GM10248 (cell line): ENCODE results near the gene RAP1GAP2.

ENCODE experiments used
- CTCF ChIA-PET: fragments of 300-600 bp; sonication (Branson Sonifier 250); formaldehyde crosslinking; extraction: SDS; loops from one replicate; lab custom pipeline; 2021; ENCODE audit warnings: antibody characterized with exemption; lab: Yijun Ruan, JAX
- POLR2A ChIA-PET: fragments of 350-650 bp; sonication (Branson Sonifier 250); formaldehyde crosslinking; extraction: SDS; loops from one replicate; lab custom pipeline; 2020; ENCODE audit warnings: antibody characterized with exemption; lab: Yijun Ruan, JAX
- DNase-seq: peaks from one replicate; pipeline ENCODE4 v3.0.0; 2012; ENCODE audit errors: extremely low spot score
- CTCF ChIP-seq: IDR thresholded peaks from 2 replicates; pipeline ENCODE4 v1.5.1; 2012; ENCODE audit warnings: mild to moderate bottlenecking, low read depth; ENCODE audit errors: extremely low read depth, missing control alignments, control extremely low read depth

RAP1GAP2 gene

DNA sequence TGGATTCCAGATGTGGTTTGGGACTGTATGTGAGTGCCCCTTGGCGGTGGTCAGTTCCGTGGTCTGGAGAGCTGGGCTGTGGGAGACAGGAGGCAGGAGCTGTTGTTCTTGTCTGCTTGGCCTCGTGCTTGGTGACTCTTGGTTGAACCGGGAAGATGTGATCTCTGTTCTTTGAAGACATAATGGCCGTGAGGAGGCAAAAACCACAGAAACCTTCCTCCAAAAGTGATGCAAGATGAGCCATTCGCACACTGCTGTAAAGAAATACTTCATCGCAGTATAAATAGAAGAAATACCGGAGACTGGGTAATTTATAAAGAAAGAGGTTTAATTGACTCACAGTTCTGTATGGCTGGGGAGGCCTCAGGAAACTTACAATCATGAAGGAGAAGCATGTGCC, 128.8 kb downstream of the RAP1GAP2 start:
- ChIA-PET CTCF (interaction anchor here (1.2 kb wide), 1 partner anchor 543 kb away, joined by 3 read pairs; no protein-coding TSS in a partner anchor), POLR2A (no interaction called here)
- no peak for TF ChIP-seq CTCF
- DNase-seq = no peak

DNA sequence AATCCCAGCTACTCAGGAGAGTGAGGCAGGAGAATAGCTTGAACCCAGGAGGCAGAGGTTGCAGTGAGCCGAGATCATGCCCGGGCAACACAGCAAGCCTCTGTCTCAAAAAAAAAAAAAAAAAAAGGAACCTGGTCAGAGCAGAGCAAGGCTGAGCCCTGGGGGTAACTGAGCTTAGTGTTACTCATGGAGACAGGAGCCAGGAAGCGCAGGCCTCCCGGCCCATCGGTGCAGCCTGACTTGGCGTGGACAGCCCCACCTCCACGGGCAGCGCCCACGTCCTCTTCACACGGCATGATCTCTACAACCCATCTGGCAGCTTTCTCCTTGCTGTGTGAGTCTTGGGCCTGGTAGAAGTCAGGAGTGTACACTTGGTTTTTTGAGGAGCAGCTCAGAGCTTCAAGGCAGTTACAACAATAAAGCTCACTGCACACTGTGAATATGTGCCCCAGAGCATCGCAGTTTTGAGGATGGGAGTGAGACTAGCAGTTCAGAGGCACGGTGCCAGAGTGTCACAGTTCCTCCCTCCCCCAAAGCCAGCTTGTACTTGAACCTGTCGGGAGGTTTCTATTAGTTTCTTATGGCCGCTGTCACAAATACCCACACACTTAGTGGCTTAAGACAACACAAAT, 129.9 kb downstream of the RAP1GAP2 start:
- ChIA-PET CTCF (interaction anchor here (1.2 kb wide), 1 partner anchor 544 kb away, joined by 3 read pairs; no protein-coding TSS in a partner anchor), POLR2A (interaction anchor here (0.7 kb wide), 1 partner anchor 100 kb away, joined by 5 read pairs; no protein-coding TSS in a partner anchor)
- DNase-seq = no peak
- TF ChIP-seq CTCF = no peak

GRCh38 chr17:2928294-2928890, 132.2 kb downstream of the RAP1GAP2 start:
- no peak for DNase-seq
- no peak for TF ChIP-seq CTCF
- CTCF ChIA-PET = interaction anchor here (0.9 kb wide), 1 partner anchor 10 kb away, joined by 3 read pairs; no protein-coding TSS in a partner anchor
- POLR2A ChIA-PET = no interaction called here

DNA sequence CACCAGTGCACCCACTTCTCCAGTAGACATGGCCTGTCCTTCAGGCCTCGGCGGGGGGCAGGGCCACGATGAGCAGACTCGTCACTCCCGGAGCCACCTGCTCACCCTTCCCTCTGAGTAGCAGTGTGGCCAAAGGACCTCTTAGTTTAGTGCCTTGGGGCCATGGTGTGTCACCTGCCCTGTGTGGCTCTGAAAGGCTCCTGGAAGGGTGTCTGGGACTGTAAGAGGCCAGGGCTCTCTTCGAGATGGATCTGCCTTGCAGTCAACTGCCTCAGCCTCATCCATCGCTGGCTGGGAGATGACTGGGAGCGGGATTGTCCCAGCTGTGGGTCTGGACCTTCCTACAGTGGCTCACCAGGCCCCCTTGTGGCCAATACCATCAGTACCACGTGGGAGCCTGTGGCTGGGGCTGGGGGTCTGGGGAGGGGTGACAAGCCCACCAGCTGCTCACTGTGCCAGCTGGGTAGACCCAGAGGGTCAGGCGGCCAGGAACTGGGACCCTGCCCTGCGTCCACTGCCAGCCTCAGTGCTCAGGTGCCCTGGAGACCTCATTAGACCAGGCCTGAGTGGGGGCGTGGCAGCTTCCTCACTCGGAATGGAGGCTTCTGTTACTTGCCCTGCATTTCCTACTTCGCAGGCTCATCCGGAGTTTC, 133.8 kb downstream of the RAP1GAP2 start:
- TF ChIP-seq CTCF = peak; percentile 55
- DNase-seq = peak; percentile 67
- POLR2A ChIA-PET = no interaction called here
- CTCF ChIA-PET = interaction anchor here (1.0 to 1.4 kb wide), 2 partner anchors 9 to 161 kb away, joined by 3 read pairs; no protein-coding TSS in a partner anchor

DNA sequence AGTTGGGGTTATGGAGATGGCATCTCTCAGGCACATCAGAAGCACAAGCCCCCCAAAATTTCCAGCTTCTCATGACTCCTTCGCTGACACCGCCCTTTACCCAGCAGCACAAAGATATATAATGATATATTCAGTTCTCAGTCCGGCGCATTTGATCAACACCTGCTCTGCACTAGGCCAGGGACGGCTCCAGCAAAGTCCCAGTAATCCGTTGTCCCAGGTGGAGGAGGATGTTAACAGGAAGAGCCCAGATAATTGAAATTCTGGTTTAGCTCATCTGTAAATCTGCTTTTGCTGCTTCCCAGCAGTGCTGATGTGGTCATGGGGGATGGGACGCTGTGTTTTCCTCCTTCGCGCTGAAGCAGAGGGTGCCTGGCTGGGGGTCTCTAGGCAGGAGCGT, 135.6 kb downstream of the RAP1GAP2 start:
- ChIA-PET POLR2A (no interaction called here), CTCF (interaction anchor here (1.1 to 1.3 kb wide), 3 partner anchors 11 to 550 kb away, joined by 3 to 4 read pairs (median 3); no protein-coding TSS in a partner anchor)
- no peak for DNase-seq
- TF ChIP-seq CTCF = no peak

DNA sequence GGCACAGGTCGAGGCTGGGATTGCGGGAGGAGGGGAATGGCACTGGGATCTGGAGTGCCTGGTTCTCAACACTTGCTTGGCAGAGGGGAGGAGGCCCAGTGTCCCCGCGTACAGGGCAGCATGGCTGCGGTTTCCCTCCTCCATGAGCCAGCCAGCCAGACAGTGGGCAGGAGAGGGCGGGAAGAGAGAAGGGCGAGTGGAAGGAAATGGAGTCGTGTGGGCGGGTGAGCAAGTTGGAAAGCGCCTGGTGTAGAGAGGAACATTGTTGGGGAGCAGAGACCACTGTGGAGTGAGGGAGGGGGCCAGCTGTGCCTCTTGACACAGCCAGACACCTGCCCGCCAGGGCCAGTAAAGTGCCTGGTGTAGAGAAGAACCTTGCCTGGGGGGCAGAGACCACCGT, 136.7 kb downstream of the RAP1GAP2 start:
- CTCF ChIA-PET = no interaction called here
- POLR2A ChIA-PET = no interaction called here

More for the DNA sequence above, 136.7 kb downstream of the RAP1GAP2 start:
- no peak for TF ChIP-seq CTCF
- no peak for DNase-seq
